HFFc6 (cell line): ENCODE data around the gene TNFRSF9. TPM values are rescaled to one million over a fixed set of nuclear protein-coding genes. Genes with fewer than 3 reads are reported as not detected.

Experiments
- DNase-seq: peaks from one replicate; pipeline ENCODE4 v3.0.0-alpha.2; 2018
- H3K27ac Mint-ChIP-seq: 2 replicates; pipeline ENCODE4 v1.8.0; 2020; ENCODE audit warnings: mild to moderate bottlenecking, mixed read lengths
- H3K27me3 Mint-ChIP-seq: 2 replicates; pipeline ENCODE4 v1.8.0; 2021; ENCODE audit warnings: mild to moderate bottlenecking, moderate library complexity, mixed read lengths; ENCODE audit not compliant: insufficient read depth
- H3K36me3 Mint-ChIP-seq: 2 replicates; pipeline ENCODE4 v1.8.0; 2021; ENCODE audit warnings: low read depth, mixed read lengths
- H3K4me1 Mint-ChIP-seq: 2 replicates; pipeline ENCODE4 v1.8.0; 2020; ENCODE audit warnings: low read depth, mixed read lengths
- H3K4me3 Mint-ChIP-seq: 2 replicates; pipeline ENCODE4 v1.8.0; 2020; ENCODE audit warnings: mild to moderate bottlenecking, moderate library complexity, mixed read lengths
- H3K9me3 Mint-ChIP-seq: 2 replicates; pipeline ENCODE4 v1.8.0; 2020; ENCODE audit warnings: mild to moderate bottlenecking, mixed read lengths
- CTCF ChIP-seq: fragments of 200-600 bp; sonication (generic); IDR thresholded peaks from 2 replicates; pipeline ENCODE4 v1.5.0; 2021; ENCODE audit warnings: antibody characterized with exemption, mild to moderate bottlenecking
- total RNA-seq, 6 experiments: library from RNA; stranded (reverse); fragmentation: NEBNext Ultra II Directional; extraction: Animal tissue kit (Norgen Biotek cat#: 25700); gene quantifications; 2 replicates in 1 of 6; 3 replicates in 5 of 6; pipeline ENCODE4 v1.2.3, GENCODE V29; 2021

The TNFRSF9 gene
- total RNA-seq, 6 experiments from 2014 or later: not detected

- no peak for TF ChIP-seq CTCF
- no peak for DNase-seq
Measured at GRCh38 chr1:7871136-7871535, 69.5 kb downstream of the TNFRSF9 start.

GRCh38 chr1:7869136-7869920 is 71.3 kb downstream of the TNFRSF9 start:
- no peaks in the 10 kb centered on the region for H3K9me3 Mint-ChIP-seq
- H3K27me3 Mint-ChIP-seq: peaks cover 18% of the 10 kb centered on the region
- H3K36me3 Mint-ChIP-seq: no peaks in the 10 kb centered on the region
- TF ChIP-seq CTCF: no peak
- H3K27ac Mint-ChIP-seq: no peak overlapping the region
- no peaks in the 10 kb centered on the region for H3K4me1 Mint-ChIP-seq
- no peak overlapping the region for H3K4me3 Mint-ChIP-seq
- DNase-seq: no peak

More at GRCh38 chr1:7871136-7871535, 69.5 kb downstream of the TNFRSF9 start:
- Mint-ChIP-seq H3K4me3 (no peak overlapping the region), H3K4me1 (no peaks in the 10 kb centered on the region), H3K36me3 (no peaks in the 10 kb centered on the region), H3K27me3 (peaks cover 22% of the 10 kb centered on the region), H3K9me3 (no peaks in the 10 kb centered on the region), H3K27ac (no peak overlapping the region)

- TF ChIP-seq CTCF: no peak
- DNase-seq: no peak
- Mint-ChIP-seq H3K27ac (no peak overlapping the region), H3K27me3 (peaks cover 20% of the 10 kb centered on the region), H3K4me1 (no peaks in the 10 kb centered on the region), H3K36me3 (no peaks in the 10 kb centered on the region), H3K4me3 (no peak overlapping the region), H3K9me3 (no peaks in the 10 kb centered on the region)
Measured at GRCh38 chr1:7868070-7868780, 72.4 kb downstream of the TNFRSF9 start.

- Mint-ChIP-seq H3K4me1 (no peaks in the 10 kb centered on the region), H3K27me3 (peaks cover 19% of the 10 kb centered on the region), H3K27ac (no peak overlapping the region), H3K9me3 (no peaks in the 10 kb centered on the region), H3K4me3 (no peak overlapping the region), H3K36me3 (no peaks in the 10 kb centered on the region)
- no peak for TF ChIP-seq CTCF
- DNase-seq: no peak
Measured at GRCh38 chr1:7865978-7866377, 74.7 kb downstream of the TNFRSF9 start.

Other genes with a start within 250 kb of the TNFRSF9 start
- 100 to 1,000 TPM; 138 to 179 (median 163) TPM for gene VAMP3, start 169.5 kb downstream of the TNFRSF9 start, total RNA-seq
- gene PER3, start 156.5 kb downstream of the TNFRSF9 start, total RNA-seq: 1 to 10 TPM; 5.7 to 8.1 (median 7.7) TPM
- gene UTS2, start 87.8 kb downstream of the TNFRSF9 start, total RNA-seq: not detected
- 100 to 1,000 TPM; 331 to 377 (median 362) TPM for gene PARK7, start 20.9 kb upstream of the TNFRSF9 start, total RNA-seq
- gene ERRFI1, start 85.5 kb upstream of the TNFRSF9 start, total RNA-seq: 10 to 100 TPM; 15.8 to 25.5 (median 19.0) TPM